Fibroblast of skin of left quadriceps (primary cell): ENCODE measurements around the gene PMEPA1.

Experiments
- DNase-seq, 2 experiments: peaks; one replicate each; pipeline ENCODE4 v3.0.0-alpha.2; 2013; ENCODE audit warnings: low read depth in 2 of 2

Gene PMEPA1

DNA sequence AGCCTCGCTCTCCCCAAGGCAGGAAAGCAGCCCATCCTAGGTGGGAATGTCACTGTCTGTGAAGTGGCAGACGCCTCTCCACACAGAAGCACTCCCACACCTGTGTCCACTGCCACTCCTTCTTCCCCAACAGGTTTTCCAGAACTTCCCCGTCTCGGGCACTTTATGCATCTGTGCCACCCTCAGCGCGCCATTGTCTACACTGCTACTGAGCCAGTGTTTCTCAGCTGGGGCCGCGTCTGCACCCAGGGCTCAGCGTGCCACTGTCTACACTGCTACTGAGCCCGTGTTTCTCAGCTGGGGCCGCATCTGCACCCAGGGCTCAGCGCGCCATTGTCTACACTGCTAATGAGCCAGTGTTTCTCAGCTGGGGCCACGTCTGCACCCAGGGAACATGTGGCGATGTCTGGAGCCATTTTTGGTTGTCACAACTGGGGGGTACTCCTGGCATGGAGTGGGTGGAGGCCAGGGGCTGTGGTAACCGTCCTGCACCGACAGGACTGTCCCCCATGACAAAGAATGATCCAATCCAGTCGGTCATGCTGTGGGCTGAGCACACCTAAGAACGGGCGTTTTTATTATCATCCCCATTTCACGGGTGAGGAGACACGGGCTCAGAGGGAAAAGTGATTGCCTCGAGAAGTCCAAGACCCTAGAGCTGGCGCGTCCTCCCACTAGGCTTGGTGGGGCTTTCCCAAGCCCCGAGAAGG lies 47.9 kb downstream of the PMEPA1 start:
- no peak for DNase-seq

DNA sequence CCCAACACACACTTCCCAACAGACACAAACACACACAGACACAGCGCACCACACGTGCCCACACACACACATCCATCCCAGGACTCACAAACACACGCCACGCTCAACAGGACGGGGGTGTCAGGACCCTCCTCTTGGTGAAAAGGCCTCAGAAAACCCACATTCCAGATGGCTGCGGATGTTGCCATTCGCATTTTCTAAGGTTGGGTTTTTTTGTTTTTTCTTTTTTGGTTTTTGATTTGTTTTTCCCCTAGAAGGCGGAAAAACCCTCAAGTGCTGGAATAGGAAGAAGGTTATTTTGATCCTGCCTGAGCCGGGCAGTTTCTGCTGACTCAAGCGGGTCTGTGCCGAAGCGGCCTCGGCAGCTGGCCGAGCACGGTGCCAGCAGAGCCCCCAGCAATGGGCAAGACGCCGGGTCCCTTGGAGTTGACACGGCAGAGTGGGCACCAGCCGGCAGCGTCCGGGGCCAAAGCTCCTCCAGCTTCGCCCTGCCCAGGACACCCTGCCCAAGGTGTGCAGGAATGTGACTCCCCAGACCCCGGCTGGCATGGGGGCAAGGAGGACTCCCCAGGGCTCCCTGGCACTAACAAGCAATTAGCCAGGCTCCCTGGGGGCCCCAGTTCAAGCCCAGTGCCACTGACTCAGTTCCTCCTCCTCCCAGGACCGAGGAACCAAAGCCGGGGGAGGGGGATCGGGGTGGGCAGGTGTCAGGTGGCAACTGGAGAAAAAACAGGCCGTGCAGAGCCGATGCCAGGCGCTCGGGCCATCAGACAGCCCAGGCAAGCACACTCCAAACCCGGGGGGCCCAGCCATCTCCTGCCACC lies 48.7 kb downstream of the PMEPA1 start:
- no peak for DNase-seq

DNA sequence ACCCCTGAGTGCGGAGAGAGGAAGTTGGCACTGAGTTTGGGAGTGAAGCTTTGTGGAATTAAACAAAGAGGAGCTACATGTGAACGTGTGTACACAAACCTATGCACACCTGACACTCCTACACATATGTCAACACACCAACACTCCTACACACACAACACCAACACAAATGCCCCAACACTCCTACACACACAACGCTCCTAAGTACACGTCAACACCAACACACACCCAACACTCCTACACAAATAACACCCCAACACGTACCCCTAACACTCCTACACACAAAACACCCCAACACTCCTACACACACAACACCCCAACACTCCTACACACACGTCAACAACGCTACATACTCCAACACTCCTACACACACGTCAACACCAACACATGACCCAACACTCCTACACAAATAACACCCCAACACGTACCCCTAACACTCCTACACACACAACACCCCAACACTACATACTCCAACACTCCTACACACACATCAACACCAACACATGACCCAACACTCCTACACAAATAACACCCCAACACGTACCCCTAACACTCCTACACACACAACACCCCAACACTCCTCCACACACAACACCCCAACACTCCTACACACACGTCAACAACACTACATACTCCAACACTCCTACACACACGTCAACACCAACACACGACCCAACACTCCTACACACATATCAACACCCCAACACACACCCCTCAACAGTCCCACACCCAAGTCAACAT lies 49.5 kb downstream of the PMEPA1 start:
- no peak for DNase-seq

DNA sequence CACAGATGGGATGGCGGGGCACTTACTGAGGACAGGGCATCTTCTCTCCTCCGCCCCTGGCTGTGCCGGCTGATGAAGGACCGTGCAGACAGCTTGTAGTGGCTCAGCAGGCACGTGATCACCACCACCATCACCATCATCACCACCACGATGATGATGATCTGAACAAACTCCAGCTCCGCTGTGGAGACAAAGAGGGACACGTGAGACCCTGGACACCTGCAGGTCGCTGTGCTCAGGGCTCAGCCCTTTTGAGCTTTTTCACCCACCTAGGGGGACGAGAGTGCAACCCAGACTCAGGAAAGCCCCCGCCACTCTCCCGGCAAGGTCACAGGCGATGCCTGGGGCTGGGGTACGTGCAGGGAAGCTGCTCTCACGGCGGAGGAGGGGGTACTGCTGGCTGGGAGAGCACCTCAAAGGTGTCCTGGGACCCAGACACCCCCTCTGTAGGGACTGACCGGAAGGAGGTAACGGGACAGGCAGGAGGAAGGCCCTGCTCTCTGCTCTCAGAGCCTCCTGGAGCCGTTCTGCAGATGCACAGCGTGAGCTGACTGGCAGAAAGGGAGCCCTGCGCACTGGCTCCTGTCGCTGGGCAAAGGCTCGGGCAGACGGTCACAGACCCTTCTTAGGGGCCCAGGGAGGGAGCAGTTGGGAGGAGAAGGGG lies 50.2 kb downstream of the PMEPA1 start:
- DNase-seq, result no peak

DNA sequence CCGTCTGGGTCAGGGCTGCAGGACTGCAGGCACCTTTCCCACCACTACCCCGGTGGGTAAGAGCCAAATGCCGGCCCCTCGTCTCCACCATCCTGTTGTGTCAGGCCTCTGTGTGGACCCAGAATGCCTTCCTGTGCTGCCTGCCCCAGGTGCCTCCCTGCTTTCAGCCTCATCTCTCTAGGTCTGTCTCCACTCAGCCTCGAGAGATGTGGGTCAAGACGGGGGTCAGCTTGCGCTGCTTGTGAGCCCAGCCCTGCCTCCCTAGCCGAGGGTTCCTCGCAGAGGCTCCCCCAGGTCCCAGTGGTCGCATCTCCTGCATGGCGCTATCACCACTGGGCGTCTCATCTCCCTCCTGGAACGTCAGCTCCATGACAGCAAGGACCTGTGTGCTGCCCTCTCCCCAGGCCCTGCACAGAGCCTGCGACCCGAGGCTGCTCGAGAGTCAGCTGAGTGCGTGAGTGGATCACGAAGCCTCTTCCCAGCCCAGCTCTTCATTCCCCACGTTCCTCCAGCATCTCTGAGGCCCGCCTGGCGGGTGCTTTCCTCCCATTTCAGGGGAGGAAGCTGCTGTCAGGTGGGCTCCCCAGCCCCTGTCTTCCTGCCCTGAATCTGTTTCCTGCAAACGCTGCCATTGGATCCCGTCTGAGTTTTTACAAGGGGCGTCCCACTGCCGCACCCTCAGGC lies 50.8 kb downstream of the PMEPA1 start:
- DNase-seq, result no peak

DNA sequence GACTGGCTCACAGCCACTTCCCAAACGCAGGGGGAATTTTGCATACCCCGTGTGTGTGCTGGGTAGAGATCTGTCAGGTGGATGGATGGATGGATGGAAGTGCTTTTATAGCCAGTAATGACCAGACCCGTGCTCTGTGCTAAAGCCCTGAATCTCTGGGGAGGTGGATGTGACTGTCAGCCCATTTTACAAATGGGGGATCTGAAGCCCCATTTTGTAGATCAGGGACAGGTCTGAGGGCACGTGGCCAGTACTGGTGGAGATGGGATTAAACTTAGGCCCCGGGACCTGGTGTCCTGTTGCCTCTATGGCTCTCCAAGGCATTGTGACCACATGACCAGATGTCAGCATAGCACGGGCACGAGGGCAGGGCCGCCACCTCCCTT lies 51.4 kb downstream of the PMEPA1 start:
- DNase-seq, result no peak

DNA sequence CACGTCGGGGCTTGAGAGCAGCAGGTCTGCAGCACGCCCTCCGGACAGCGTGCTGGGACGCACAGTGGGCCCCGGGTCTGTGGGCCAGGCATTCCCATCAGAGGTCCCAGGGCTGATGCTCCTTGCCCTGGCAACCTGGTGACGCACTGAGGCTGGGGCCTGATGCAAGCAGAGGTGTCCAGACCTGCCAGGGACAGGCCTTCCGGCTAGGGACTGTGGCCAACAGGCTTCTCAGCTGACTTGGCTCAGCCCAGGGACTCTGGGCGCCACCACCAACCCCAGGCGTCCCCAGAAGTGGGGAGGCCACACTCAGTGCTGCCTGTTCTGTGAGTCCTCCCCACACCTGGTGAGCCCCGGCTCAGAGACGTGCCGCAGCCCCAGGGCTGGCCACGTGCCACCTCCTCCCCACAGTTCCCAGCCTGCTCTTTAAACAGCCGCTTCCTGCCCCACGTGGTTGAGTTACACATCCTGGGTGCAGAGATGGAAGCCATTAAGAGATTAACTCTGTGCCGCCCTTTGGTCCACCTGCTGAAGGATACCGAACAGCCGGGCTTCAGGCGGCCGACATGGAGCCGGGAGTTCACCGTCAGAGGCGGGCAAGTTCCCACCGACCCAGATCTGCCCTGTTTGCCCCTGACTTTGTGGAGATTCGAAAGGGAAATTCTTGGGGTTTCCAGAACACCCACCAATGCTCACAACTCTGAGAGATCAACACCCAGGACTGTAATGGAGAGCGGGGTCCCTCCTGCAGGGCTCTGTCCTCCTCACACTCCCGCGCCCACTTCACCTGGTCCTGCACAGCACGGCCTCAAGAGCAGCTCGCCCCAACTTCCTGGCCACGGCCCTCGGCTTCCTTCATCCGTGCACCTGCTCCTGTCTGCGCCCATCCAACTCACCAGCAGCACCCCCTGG lies 52.0 kb downstream of the PMEPA1 start:
- no peak for DNase-seq

DNA sequence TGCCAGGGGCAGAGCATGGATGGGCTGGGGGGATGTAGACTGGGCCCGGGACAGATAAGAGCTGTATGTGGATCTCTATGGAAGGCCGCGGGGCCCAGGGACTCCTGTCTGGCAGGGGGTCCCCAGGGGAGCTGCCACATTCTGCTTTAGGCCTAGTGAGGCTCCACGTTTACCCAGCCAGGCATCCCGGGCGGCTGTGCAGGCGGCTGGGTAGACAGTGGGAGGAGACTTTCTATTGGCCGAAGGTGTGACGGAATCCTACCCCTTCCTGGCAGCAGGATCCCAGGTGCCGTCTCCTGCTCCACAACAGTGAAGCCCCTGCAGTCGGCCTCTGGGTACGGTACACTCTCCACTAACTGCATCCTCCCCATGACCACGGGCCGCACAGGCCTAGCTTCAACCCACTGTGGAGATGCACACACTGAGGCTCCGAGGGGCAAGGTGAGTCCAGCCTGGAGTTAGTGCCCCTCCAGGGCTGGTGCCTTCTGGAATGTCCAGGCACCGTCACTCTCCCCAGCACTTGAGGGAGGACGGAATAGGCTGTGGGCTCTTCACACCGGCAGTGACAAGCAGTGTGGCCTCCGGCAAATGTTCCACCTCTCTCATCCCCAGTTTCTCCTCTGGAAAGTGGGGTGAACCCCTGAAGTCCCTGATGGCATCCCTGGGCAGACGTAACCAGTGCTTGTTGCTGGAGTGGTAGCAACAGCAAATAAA lies 52.8 kb downstream of the PMEPA1 start:
- no peak for DNase-seq

DNA sequence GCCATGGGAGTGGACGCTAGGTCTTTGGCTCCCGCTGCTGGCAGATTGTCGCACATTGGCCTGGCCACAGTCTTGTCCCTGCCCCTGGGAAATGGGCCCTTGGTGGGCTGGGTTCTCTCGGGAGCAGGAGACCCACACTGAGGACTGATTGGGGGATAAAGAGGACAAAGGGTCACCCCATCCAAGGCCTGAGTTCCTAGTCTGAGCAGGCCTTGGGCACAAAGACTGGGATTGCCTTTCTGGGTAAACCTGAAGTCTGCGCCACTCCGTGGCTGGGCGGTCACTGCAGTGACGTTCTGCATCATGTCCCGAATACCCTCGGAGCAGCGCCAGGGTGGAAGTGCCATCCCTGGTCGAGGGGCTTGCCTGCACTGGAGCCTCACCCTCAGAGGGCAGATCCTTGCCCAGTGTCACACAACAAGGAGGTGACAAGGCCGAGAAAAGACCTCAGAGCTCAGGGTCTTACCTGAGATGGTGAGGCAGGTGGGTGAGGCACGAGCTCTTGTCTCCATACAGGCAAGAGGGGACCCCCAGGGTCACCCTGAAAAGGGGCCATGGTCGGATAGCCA lies 53.5 kb downstream of the PMEPA1 start:
- no peak for DNase-seq

DNA sequence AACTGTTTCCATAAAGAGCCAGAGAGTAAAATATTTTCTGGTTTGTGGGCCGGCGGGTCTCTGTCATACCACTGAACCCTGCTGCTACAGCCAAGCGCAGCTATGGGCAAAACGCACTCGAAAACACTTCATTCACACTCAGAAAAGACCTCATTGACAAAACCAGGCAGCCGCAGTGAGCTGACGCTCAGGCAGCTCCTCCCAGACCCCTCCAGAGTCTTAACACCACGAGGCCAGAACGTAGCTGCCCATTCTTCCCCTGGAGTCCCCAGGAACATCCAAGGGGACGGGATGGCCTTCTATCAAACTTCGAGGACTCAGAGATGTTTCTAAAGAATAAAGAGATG lies 54.0 kb downstream of the PMEPA1 start:
- no peak for DNase-seq

DNA sequence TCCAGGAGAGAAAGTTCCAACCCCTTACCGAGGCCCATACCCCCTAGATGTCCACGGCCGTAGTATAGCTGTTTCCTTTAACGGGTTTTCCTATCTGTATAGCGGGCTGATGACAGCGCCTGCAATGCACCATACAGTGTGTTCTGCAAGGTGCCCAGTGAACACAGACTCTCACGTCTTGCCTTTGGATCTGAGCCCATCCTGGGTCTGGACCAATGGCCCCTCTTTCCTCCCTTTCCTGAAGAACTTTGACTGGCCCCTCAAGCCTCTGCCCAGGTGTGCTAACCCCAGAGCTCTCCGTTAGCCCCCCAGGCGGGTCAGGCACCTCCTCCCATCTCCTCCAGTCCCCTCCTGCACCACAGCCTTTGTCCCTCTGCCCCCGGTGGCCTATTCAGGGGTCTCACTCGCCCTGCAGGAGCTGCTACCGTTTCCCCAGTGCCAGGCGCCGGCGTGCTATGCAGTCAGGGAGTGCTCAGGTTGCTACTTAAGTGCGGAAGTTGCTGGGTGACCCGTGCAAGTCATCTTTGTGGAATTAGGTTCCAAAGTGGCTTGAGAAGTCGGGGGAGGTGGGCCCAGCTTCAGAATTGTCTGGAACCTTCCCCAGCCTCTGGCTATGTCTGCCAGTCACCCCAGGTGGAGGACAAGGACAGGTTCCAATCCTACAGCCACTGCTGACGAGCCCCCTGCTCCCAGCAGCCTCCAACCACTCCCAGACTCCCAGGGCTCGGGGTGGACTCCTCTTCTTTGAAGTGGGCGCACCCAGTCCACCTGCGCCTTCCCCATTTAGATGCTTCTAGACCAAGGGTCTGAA lies 54.6 kb downstream of the PMEPA1 start:
- no peak for DNase-seq

DNA sequence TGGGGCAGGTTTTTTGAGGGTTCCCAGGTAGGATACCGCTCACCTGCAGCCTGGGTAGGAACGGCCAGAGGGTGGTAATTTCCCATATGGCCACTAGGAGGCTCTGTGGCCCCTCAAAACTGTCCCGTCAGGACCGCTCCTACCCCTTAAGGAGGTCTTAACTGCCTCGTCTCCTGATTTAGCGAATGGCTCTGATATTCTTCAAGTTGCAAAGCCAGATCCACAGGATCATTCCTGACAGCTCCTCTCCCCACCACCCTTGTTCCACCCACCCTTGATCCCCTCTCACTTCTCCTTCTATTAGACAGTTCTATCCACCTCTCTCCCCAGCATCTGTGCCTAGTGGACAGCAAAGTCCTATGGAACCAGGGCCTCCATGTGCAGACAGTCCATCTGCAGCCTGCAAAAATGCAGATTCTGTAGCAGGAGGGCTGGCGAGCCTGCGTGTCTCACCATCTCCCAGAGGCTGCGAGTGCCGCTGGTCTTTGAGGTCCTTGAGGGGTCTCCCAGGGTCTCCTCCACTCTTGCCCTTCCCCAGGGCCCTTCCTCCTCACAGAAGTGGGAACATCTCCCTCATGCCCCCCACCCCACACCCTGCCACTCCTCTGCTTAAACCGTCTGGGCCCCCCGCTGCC lies 55.3 kb downstream of the PMEPA1 start:
- DNase-seq, result peak; percentile 28

DNA sequence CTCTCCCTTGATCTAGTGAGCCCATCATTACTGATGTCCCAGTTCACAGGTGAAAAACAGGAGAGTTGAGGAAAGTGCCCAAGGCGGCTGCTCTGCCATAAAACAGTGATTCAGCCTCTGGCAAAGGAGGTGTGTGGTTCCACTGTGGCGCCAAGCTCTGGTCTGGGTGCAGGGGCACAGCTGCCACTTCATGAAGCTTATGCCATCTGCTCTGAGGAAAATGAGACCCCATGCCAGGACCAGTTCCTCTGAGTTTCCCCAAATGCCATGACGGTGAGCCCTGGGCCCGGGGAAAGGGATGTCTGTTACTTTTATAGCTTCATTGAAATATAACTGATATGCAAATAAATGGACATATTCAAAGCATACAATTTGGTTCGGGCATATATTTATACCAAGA lies 55.9 kb downstream of the PMEPA1 start:
- DNase-seq, result no peak

DNA sequence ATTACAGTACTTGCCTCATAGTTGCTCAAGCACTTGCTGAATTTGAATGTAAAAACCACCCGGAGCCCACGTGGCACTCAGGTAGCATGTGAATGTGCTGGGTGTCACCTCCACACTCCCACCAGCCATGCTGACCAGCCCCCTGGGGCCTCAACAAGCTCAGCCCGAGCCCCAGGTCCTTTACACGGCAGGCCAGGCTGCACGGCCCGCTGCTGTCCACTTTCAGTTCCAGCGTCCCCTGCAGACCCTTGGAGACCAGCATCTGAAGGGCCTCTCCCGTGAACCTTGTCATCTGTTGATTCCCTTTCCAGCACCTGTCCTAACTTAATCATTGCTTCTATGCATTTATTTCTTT lies 56.3 kb downstream of the PMEPA1 start:
- no peak for DNase-seq

DNA sequence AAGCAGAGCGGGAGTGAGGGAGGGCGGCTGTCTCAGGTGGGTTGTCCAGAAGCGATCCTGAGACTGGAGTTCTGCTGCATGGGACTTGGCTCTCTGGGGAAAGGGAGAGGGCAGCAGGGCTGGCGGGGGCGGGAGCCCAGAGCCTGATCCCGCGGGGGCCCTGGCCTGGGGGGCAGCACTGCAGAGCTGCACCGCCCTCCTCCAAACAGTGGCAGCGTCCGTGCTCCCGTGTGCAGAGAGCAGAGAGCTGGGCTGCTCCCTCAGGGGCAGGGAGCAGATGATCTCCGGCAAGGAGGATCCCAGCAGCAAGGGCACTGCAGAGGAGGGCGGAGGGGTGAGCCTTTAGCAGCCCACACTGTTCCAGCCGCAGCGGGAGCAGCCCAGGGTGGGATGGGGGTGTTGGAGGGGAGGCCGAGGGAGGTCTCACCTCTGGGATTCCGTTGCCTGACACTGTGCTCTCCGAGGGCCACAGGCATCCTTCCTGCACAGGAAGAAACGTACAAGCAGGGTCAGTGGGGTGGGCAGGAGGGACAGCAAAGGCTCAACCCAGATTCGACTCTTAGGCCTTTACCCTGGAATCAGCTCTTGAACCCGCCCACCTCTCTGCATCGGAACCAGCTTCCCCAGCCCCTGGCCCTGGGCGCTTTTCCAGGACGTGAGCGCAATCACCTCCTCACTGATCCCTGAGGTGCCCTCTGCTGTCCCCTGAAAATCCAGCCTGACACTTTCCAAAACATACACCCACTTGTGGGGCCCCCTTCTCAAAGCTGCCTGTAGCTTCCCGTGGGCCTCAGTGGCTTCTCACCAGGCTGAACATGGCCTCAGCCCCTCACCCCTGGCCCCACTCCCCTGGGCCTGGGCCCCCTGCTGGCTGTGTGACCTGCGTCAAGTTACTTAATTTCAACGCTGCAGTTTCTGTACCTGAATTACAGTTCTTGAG lies 56.9 kb downstream of the PMEPA1 start:
- no peak for DNase-seq

DNA sequence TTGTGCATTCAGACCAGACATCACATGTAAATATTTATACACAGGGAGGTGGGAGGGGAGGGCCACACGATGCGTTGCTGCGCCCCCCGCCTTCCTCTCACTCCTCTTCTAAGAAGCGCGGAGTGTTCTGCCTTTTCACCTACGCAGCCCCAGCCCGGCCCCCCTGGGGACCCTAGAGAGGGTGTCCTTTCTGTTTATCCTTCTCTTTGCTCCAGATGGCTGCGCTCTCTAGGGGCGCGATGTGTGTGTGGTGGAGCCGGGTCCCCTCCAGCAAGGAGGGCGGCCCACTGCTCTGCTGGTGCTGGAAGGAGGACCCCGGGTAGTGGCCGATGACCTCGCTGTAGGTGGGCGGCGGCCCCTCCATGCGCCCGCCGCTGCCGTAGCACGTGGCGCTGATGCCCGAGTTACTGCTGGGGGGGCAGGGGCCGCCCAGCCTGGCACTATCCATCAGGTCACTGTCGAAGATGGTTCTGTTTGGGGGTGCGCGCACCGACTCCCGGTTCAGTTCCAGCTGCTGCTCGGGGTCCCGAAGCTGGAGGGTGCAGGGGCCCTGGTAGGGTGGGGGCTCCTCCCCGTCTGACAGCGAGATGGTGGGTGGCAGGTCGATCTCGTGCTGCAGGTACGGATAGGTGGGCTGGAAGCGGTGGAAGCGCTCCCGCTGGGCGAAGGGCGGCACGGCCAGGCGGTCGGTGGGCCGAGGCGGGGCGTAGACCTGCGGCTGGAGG lies 57.8 kb downstream of the PMEPA1 start:
- no peak for DNase-seq
